ENCODE data around the gene ME3. TPM values are rescaled to one million over a fixed set of nuclear protein-coding genes. Genes with fewer than 3 reads are reported as not detected.

The ME3 gene
- total and polyA plus RNA-seq, 4 donors: 1.4 to 7.2 (median 2.3) TPM

- Histone ChIP-seq H3K4me3 (ENCODE audit: low read depth in 1 of 3, low read length in 3 of 3) (no peak overlapping the region), H3K36me3 (ENCODE audit: control insufficient read depth in 4 of 4, insufficient read depth in 3 of 4, low read depth in 1 of 4, low read length in 3 of 4) (no peaks in the 10 kb centered on the region), H3K9me3 (ENCODE audit: control insufficient read depth in 4 of 4, low read length in 3 of 4) (no peaks in the 10 kb centered on the region), H3K9ac (ENCODE audit: low read depth in 1 of 2, low read length in 2 of 2) (no peak overlapping the region), H3K4me1 (ENCODE audit: control insufficient read depth in 4 of 4, insufficient read depth in 4 of 4, low read length in 3 of 4) (no peaks in the 10 kb centered on the region), H3K27ac (ENCODE audit: low read depth in 1 of 2, low read length in 2 of 2) (no peak overlapping the region), H3K27me3 (ENCODE audit: control insufficient read depth in 4 of 4, insufficient read depth in 4 of 4, low read length in 3 of 4) (no peaks in the 10 kb centered on the region)
- DNase-seq (ENCODE audit: low spot score): no peak
- no peak for TF ChIP-seq SP1 (IDR thresholded peaks at IDR 0.05)
- no peak for TF ChIP-seq RXRA (IDR thresholded peaks at IDR 0.05)
- no peak for TF ChIP-seq HNF4A (conservative IDR thresholded peaks at IDR 0.05)
- no peak for TF ChIP-seq TAF1 (conservative IDR thresholded peaks at IDR 0.05)
- TF ChIP-seq HNF4G (IDR thresholded peaks at IDR 0.05): no peak
- TF ChIP-seq NR2F2 (IDR thresholded peaks at IDR 0.05): no peak
- no peak for TF ChIP-seq REST (IDR thresholded peaks at IDR 0.05)
- no peak for TF ChIP-seq EGR1 (IDR thresholded peaks at IDR 0.05; ENCODE audit: low read depth in 2 of 2)
- TF ChIP-seq ATF3 (IDR thresholded peaks at IDR 0.05): no peak
- no peak for TF ChIP-seq FOXA2 (IDR thresholded peaks at IDR 0.05)
- no peak for TF ChIP-seq YY1 (IDR thresholded peaks at IDR 0.05)
- no peak for TF ChIP-seq CTCF (IDR thresholded peaks at IDR 0.05; ENCODE audit: low read depth, low read length, missing input control)
- no peak for TF ChIP-seq GABPA (IDR thresholded peaks at IDR 0.05 in 1 of 2, conservative IDR thresholded peaks at IDR 0.05 in 1 of 2)
- no peak for TF ChIP-seq FOXA1 (IDR thresholded peaks at IDR 0.05)
- no peak for TF ChIP-seq JUND (IDR thresholded peaks at IDR 0.05)
- no peak for TF ChIP-seq RAD21 (IDR thresholded peaks at IDR 0.05)
- TF ChIP-seq ZBTB33 (IDR thresholded peaks at IDR 0.05): no peak
- 96% methylated on average over 5 of the region's 5 CpGs for WGBS
These were observed 207.8 kb downstream of the ME3 start for GRCh38 chr11:86464509-86465221.

Data from liver (tissue), 9 donors.